GM18907 (cell line): ENCODE data around the gene SPG11.

Source experiments
- ATAC-seq: cut with Tn5 transposase; IDR thresholded peaks from one replicate; pipeline ENCODE4 v1.9.1; 2021; ENCODE audit warnings: mild to moderate bottlenecking, moderate library complexity; ENCODE audit not compliant: unreplicated experiment

SPG11 gene

GRCh38 chr15:44529864-44530604, 133.4 kb downstream of the SPG11 start:
- ATAC-seq: no peak

- ATAC-seq: no peak
Measured at GRCh38 chr15:44527241-44527640, 136.2 kb downstream of the SPG11 start.

- ATAC-seq: no peak
Measured at GRCh38 chr15:44525018-44525417, 138.4 kb downstream of the SPG11 start.

GRCh38 chr15:44519537-44519936, 143.9 kb downstream of the SPG11 start:
- ATAC-seq: no peak

- ATAC-seq: no peak
Measured at GRCh38 chr15:44516436-44516835, 147.0 kb downstream of the SPG11 start.
